ENCODE results near the gene ZBTB7B.

Gene ZBTB7B

GRCh38 chr1:155039308-155039669 lies 36.7 kb downstream of the ZBTB7B start:
- TF ChIP-seq FOXP2 (optimal IDR thresholded peaks at IDR 0.05; ENCODE audit: borderline replicate concordance, extremely low read depth, extremely low read length, insufficient read depth), result no peak
- TF ChIP-seq SIN3A (IDR thresholded peaks at IDR 0.05; ENCODE audit: borderline replicate concordance, insufficient read depth, low read length), result no peak
- no peak for TF ChIP-seq REST (IDR thresholded peaks at IDR 0.05; ENCODE audit: insufficient read depth in 1 of 2, low read depth in 2 of 2, low read length in 2 of 2)
- no peak for TF ChIP-seq POLR2AphosphoS5 (IDR thresholded peaks at IDR 0.05; ENCODE audit: low read depth, low read length)
- no peak for TF ChIP-seq TAF1 (IDR thresholded peaks at IDR 0.05; ENCODE audit: borderline replicate concordance, insufficient read depth, low read length)

GRCh38 chr1:155040358-155041093 lies 37.9 kb downstream of the ZBTB7B start:
- TF ChIP-seq TAF1 (IDR thresholded peaks at IDR 0.05; ENCODE audit: borderline replicate concordance, insufficient read depth, low read length) (no peak), SIN3A (IDR thresholded peaks at IDR 0.05; ENCODE audit: borderline replicate concordance, insufficient read depth, low read length) (no peak), REST (IDR thresholded peaks at IDR 0.05; ENCODE audit: insufficient read depth in 1 of 2, low read depth in 2 of 2, low read length in 2 of 2) (no peak), FOXP2 (optimal IDR thresholded peaks at IDR 0.05; ENCODE audit: borderline replicate concordance, extremely low read depth, extremely low read length, insufficient read depth) (no peak), POLR2AphosphoS5 (IDR thresholded peaks at IDR 0.05; ENCODE audit: low read depth, low read length) (no peak)

- no peak for TF ChIP-seq SIN3A (IDR thresholded peaks at IDR 0.05; ENCODE audit: borderline replicate concordance, insufficient read depth, low read length)
- TF ChIP-seq REST (IDR thresholded peaks at IDR 0.05; ENCODE audit: insufficient read depth in 1 of 2, low read depth in 2 of 2, low read length in 2 of 2), result no peak
Observed at GRCh38 chr1:155042789-155043188, 40.2 kb downstream of the ZBTB7B start.

- TF ChIP-seq TAF1 (IDR thresholded peaks at IDR 0.05; ENCODE audit: borderline replicate concordance, insufficient read depth, low read length) (no peak), POLR2AphosphoS5 (IDR thresholded peaks at IDR 0.05; ENCODE audit: low read depth, low read length) (no peak), FOXP2 (optimal IDR thresholded peaks at IDR 0.05; ENCODE audit: borderline replicate concordance, extremely low read depth, extremely low read length, insufficient read depth) (no peak), SIN3A (IDR thresholded peaks at IDR 0.05; ENCODE audit: borderline replicate concordance, insufficient read depth, low read length) (no peak), REST (IDR thresholded peaks at IDR 0.05; ENCODE audit: insufficient read depth in 1 of 2, low read depth in 2 of 2, low read length in 2 of 2) (no peak)
Observed at GRCh38 chr1:155043301-155043702, 40.7 kb downstream of the ZBTB7B start.

GRCh38 chr1:155043793-155044192 lies 41.2 kb downstream of the ZBTB7B start:
- no peak for TF ChIP-seq REST (IDR thresholded peaks at IDR 0.05; ENCODE audit: insufficient read depth in 1 of 2, low read depth in 2 of 2, low read length in 2 of 2)
- TF ChIP-seq SIN3A (IDR thresholded peaks at IDR 0.05; ENCODE audit: borderline replicate concordance, insufficient read depth, low read length), result no peak
- no peak for TF ChIP-seq FOXP2 (optimal IDR thresholded peaks at IDR 0.05; ENCODE audit: borderline replicate concordance, extremely low read depth, extremely low read length, insufficient read depth)
- TF ChIP-seq POLR2AphosphoS5 (IDR thresholded peaks at IDR 0.05; ENCODE audit: low read depth, low read length), result no peak
- TF ChIP-seq TAF1 (IDR thresholded peaks at IDR 0.05; ENCODE audit: borderline replicate concordance, insufficient read depth, low read length), result no peak
